ENCODE results near the gene ZNF132. TPM values are rescaled to one million over a fixed set of nuclear protein-coding genes. Genes with fewer than 3 reads are reported as not detected.

The ZNF132 gene
- total RNA-seq, 1 experiment from 2014 or later: 4.9 TPM

- DNase-seq (ENCODE audit: low read depth): no peak
These were observed 52.4 kb downstream of the ZNF132 start for GRCh38 chr19:58387338-58388174.

DNA sequence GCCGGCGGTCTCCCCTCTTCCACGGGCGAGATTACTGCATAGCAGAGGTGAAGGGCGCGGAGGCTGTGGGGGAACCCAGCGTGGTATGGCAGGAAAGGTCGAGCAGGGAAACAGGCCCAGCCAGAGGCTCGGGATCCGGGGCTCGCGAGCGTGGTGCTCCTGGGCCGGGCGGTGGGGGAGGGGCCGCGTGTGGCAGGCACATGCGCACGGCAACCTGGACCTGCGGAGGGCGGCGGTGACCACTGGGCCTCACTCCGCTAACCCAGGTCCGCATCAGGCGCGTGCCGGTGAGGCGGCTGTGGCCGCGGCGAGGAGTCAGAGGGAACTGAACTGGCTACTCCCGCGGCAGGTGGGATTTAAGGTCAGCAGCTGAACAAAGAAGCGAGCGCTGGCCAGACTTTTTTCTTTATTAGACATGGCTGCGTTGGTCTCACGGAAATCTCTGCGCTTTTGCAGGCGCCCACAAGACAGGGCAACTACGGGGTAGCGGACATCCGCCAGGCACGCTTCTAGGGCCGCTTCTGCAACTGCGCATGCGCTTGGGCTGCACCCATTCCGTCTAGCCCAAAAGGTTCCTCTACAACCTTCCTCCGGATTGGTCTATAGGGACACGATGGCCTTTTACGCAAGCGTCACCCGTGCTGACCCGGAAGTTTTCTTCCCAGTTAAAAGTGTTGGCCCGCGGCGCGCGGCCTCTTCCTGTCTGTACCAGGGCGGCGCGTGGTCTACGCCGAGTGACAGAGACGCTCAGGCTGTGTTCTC is 53.2 kb downstream of the ZNF132 start, which contains the start of gene RPS5:
Gene RPS5, plus strand, starts transcription at position 694 of the 762 bp plus-strand sequence. CDS start 869 bp downstream, outside the sequence.
- DNase-seq (ENCODE audit: low read depth): peak; percentile 99

DNA sequence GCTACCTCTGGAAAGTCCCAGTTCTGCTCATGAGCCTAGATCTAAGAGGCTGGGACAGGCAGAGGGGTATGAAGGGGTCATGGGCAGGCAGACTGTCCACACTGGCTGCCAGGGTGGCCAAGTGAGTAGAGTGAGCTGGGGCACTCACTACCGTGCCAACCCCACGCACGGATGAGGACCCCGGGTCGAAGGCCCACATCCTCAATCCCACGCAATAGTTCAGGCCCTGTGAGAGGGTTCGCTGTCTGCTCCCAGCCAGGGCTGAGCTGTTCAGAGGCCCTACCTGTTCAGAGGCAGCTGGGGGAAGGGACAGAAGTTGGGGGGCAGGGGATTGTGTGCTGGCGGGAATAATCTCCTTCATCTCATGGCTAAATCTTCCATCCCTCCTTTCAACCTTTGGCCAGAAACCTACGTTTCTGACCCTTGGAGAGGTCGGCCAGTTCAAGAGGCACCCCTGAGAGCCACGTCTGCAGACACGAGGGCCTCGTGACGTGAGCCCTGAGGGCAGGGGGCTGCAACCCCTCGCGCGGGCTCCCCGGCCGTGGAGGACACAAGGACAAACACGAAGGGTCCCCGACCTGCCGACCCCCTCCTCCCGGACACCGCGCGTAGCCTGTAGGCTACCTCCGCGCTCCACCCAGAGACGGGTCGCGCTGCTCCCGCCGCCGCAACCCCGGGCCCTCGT is 53.9 kb downstream of the ZNF132 start:
- DNase-seq (ENCODE audit: low read depth): no peak

DNA sequence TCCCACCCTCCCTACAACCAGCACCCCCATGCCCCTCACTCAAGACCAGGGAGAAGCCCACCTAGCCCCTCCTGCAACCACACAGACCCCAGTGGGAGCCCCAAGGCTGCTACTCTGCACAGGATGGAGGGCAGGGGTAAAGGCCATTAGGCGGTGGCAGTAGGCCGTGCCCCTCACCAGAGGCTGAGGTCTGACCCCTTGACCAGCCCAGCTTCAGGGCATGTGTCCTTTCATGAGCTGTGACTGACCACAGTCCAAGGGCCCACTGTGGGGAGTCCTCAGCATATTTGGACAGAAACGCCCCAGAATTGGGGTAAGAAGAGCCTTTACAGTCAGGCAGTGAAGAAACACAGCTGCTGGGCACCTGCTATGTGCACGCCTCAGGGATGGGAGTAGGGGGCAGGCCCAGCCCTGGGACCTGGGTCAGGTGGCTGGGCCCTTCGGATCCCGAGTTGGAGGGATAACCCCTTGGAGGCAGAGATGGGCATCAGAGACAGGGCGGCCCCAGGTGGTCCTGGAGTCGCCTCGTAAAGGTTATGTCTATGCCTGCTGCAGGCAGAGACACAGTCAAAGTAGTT is 54.6 kb downstream of the ZNF132 start:
- no peak for DNase-seq (ENCODE audit: low read depth)

DNA sequence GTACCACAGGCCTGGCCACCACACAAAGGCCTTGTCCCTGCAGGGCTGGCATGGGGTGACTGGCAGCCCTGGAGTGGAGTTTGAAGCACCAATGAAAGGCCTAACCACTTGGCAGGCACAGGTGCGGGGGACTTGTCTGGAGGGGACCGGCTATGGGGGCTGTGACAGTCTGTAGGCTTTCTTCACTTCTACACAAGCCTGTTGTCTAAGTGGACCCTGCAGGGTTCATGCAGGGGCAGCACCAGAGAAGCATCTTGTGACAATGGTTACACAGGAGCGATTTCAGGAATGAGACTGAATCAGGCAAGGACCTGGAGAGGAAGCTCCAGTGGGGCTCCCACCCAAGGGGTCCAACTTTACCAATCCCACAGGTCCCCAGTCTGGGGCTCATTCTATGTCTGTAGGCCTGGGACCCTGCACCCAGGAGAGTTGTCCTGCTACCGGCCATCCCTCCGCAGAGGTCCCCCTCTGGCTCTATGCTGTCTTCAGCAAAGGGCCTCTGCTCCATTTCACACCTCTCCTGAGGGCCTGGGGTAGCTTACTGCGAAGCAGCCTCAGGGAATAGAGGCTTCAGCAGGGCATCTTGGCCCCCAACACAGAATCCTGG is 56.9 kb downstream of the ZNF132 start:
- no peak for DNase-seq (ENCODE audit: low read depth)

Other genes with a start within 250 kb of the ZNF132 start
- 47.3 and 65.4 TPM in 2 replicates for gene ZNF544, start 211.2 kb downstream of the ZNF132 start, total RNA-seq (2014; rRNA removed; shearing (Covaris generic))
- 3.7 and 7.1 TPM in 2 replicates for gene ZNF8, start 161.2 kb downstream of the ZNF132 start, total RNA-seq (2014; rRNA removed; shearing (Covaris generic))
- gene ERVK3-1, start 134.8 kb downstream of the ZNF132 start, total RNA-seq (2014; rRNA removed; shearing (Covaris generic)): 90.1 and 122 TPM in 2 replicates
- gene ZSCAN22, start 113.2 kb downstream of the ZNF132 start, total RNA-seq (2014; rRNA removed; shearing (Covaris generic)): 2.2 and 3.6 TPM in 2 replicates
- 67.3 and 68.9 TPM in 2 replicates for gene A1BG, start 86.7 kb downstream of the ZNF132 start, total RNA-seq (2014; rRNA removed; shearing (Covaris generic))
- gene ZNF497, start 77.4 kb downstream of the ZNF132 start, total RNA-seq (2014; rRNA removed; shearing (Covaris generic)): 0.54 and 1.5 TPM in 2 replicates
- gene ZNF837, start 59.1 kb downstream of the ZNF132 start, total RNA-seq (2014; rRNA removed; shearing (Covaris generic)): 0.34 and 3.4 TPM in 2 replicates
- 1,319 and 1,664 TPM in 2 replicates for gene RPS5, start 52.9 kb downstream of the ZNF132 start, total RNA-seq (2014; rRNA removed; shearing (Covaris generic))
- not detected in 2 replicates for gene RNF225, start 44.5 kb downstream of the ZNF132 start, total RNA-seq (2014; rRNA removed; shearing (Covaris generic))
- 11.6 and 14.2 TPM in 2 replicates for gene ZNF584, start 31.5 kb downstream of the ZNF132 start, total RNA-seq (2014; rRNA removed; shearing (Covaris generic))
- gene ZNF324B, start 11.5 kb upstream of the ZNF132 start, total RNA-seq (2014; rRNA removed; shearing (Covaris generic)): 6.6 and 16.3 TPM in 2 replicates
- 10.3 and 15.7 TPM in 2 replicates for gene ZNF324, start 26.9 kb upstream of the ZNF132 start, total RNA-seq (2014; rRNA removed; shearing (Covaris generic))
- 5.4 and 10.9 TPM in 2 replicates for gene ZNF446, start 36.2 kb upstream of the ZNF132 start, total RNA-seq (2014; rRNA removed; shearing (Covaris generic))
- gene SLC27A5, start 71.8 kb upstream of the ZNF132 start, total RNA-seq (2014; rRNA removed; shearing (Covaris generic)): 4.1 and 5.2 TPM in 2 replicates
- 5.8 and 9.7 TPM in 2 replicates for gene ZBTB45, start 79.7 kb upstream of the ZNF132 start, total RNA-seq (2014; rRNA removed; shearing (Covaris generic))
- gene TRIM28, start 103.9 kb upstream of the ZNF132 start, total RNA-seq (2014; rRNA removed; shearing (Covaris generic)): 262 and 359 TPM in 2 replicates
- 136 and 147 TPM in 2 replicates for gene CHMP2A, start 115.0 kb upstream of the ZNF132 start, total RNA-seq (2014; rRNA removed; shearing (Covaris generic))
- 99.7 and 113 TPM in 2 replicates for gene UBE2M, start 118.5 kb upstream of the ZNF132 start, total RNA-seq (2014; rRNA removed; shearing (Covaris generic))
- gene MZF1, start 133.2 kb upstream of the ZNF132 start, total RNA-seq (2014; rRNA removed; shearing (Covaris generic)): 5.9 and 10.3 TPM in 2 replicates